HG03025 (cell line): ENCODE results near the gene TSPAN11.

ENCODE experiments used
- ATAC-seq: cut with Tn5 transposase; IDR thresholded peaks from one replicate; pipeline ENCODE4 v1.9.1; 2021; ENCODE audit warnings: mild to moderate bottlenecking, moderate library complexity; ENCODE audit not compliant: unreplicated experiment, low FRiP score

The TSPAN11 gene

GRCh38 chr12:31035967-31036665 lies 109.6 kb downstream of the TSPAN11 start:
- no peak for ATAC-seq

- ATAC-seq: no peak
Measured at GRCh38 chr12:31037028-31037427, 110.5 kb downstream of the TSPAN11 start.

GRCh38 chr12:31037931-31038330 lies 111.4 kb downstream of the TSPAN11 start:
- no peak for ATAC-seq

- ATAC-seq: no peak
Measured at GRCh38 chr12:31041033-31041564, 114.6 kb downstream of the TSPAN11 start.
